Dermis lymphatic vessel endothelial cell (primary cell): ENCODE measurements around the gene TCEAL7. TPM values are rescaled to one million over a fixed set of nuclear protein-coding genes. Genes with fewer than 3 reads are reported as not detected.

Experiments
- total RNA-seq: library from RNA; depleted of rRNA; stranded (reverse); fragments of >200 nt; gene quantifications from 2 replicates; pipeline ENCODE4 v1.2.1, GENCODE V29; 2014

Gene TCEAL7
- 0.11 TPM in 1 of 2 replicates, not detected in the other for total RNA-seq

GRCh38 chrX:103329991-103330390, at the start of gene TCEAL7:
Gene TCEAL7 (plus strand): TSS chrX:103330239. CDS start chrX:103331404, 1,165 bp downstream.

GRCh38 chrX:103310555-103311398, 19.3 kb upstream of the TCEAL7 start, which contains the start of gene BEX2:
Gene BEX2 (minus strand): TSS chrX:103310990. CDS start chrX:103309976, 1,014 bp downstream.

GRCh38 chrX:103356130-103356798, 26.2 kb downstream of the TCEAL7 start, which contains the start of gene TCEAL9:
Gene TCEAL9 (plus strand): TSS chrX:103356506. CDS start chrX:103357685, 1,179 bp downstream.

GRCh38 chrX:103376118-103376978, 46.3 kb downstream of the TCEAL7 start, which contains the start of gene BEX3:
Gene BEX3 (plus strand): TSS chrX:103376538. CDS start chrX:103377522, 984 bp downstream.

Other genes starting within 250 kb of the TCEAL7 start
- gene NXF3, start 237.1 kb upstream of the TCEAL7 start, total RNA-seq: not detected in 2 replicates
- gene BEX4, start 115.1 kb upstream of the TCEAL7 start, total RNA-seq: 26.5 and 31.6 TPM in 2 replicates
- gene TCEAL8, start 75.1 kb upstream of the TCEAL7 start, total RNA-seq: 68.8 and 88.4 TPM in 2 replicates
- gene TCEAL5, start 53.5 kb upstream of the TCEAL7 start, total RNA-seq: not detected in 2 replicates
- gene BEX2, start 19.2 kb upstream of the TCEAL7 start, total RNA-seq: 1.3 and 4.4 TPM in 2 replicates
- 76.1 and 76.7 TPM in 2 replicates for gene TCEAL9, start 26.3 kb downstream of the TCEAL7 start, total RNA-seq
- 201 and 209 TPM in 2 replicates for gene BEX3, start 46.3 kb downstream of the TCEAL7 start, total RNA-seq
- gene RAB40A, start 189.2 kb downstream of the TCEAL7 start, total RNA-seq: under 0.01 TPM in 2 replicates